ENCODE results near the gene MTLN. TPM values are rescaled to one million over a fixed set of nuclear protein-coding genes. Genes with fewer than 3 reads are reported as not detected.

The MTLN gene
- total and polyA plus RNA-seq, 2 donors (not counting 1 experiment from before 2014, with no cell fraction given), result 12.3 to 51.9 TPM

DNA sequence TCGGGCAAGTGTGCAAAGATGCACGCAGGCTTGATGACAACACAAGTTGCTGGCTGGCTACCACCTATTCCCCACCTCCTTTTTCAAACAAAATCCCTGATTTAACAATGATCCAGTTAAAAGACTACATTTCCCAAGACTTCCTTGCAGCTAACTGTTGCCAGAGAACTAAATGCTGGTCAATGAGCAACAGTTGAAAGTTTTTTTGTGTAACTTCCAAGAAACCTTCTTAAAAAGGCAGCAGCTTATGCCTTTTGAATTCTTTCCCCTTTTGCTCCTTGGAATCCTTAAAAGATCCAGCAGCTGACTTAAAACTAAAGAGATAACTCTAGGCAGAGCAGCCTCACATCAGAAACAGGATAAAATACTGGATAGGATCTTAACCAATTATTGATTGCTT is 46.1 kb downstream of the MTLN start:
- H2AFZ ChIP-seq (ENCODE audit: low read length), result no peak overlapping the region
- no peak for TF ChIP-seq EZH2 (IDR thresholded peaks at IDR 0.05; ENCODE audit: low read length, missing control alignments)
- TF ChIP-seq, protein P1, sequence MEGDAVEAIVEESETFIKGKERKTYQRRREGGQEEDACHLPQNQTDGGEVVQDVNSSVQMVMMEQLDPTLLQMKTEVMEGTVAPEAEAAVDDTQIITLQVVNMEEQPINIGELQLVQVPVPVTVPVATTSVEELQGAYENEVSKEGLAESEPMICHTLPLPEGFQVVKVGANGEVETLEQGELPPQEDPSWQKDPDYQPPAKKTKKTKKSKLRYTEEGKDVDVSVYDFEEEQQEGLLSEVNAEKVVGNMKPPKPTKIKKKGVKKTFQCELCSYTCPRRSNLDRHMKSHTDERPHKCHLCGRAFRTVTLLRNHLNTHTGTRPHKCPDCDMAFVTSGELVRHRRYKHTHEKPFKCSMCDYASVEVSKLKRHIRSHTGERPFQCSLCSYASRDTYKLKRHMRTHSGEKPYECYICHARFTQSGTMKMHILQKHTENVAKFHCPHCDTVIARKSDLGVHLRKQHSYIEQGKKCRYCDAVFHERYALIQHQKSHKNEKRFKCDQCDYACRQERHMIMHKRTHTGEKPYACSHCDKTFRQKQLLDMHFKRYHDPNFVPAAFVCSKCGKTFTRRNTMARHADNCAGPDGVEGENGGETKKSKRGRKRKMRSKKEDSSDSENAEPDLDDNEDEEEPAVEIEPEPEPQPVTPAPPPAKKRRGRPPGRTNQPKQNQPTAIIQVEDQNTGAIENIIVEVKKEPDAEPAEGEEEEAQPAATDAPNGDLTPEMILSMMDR (conservative IDR thresholded peaks at IDR 0.05 in 1 of 2, IDR thresholded peaks at IDR 0.05 in 1 of 2; ENCODE audit: low read depth in 1 of 2, low read length in 2 of 2), result no peak
- H3K4me2 ChIP-seq (ENCODE audit: extremely low read depth, insufficient read depth, low read length), result no peak overlapping the region
- no peaks in the 10 kb centered on the region for H3K79me2 ChIP-seq (ENCODE audit: control insufficient read depth, insufficient read depth, low read length)
- H3K4me1 ChIP-seq (ENCODE audit: control insufficient read depth, extremely low read depth, insufficient read depth, low read length), result no peaks in the 10 kb centered on the region
- no peak overlapping the region for H3K27ac ChIP-seq (ENCODE audit: insufficient read depth, low read length)
- H3K9ac ChIP-seq (ENCODE audit: insufficient read depth, low read length), result no peak overlapping the region
- no peaks in the 10 kb centered on the region for H3K36me3 ChIP-seq (ENCODE audit: control insufficient read depth, insufficient read depth, low read length)
- no peaks in the 10 kb centered on the region for H4K20me1 ChIP-seq (ENCODE audit: control insufficient read depth, extremely low read depth, insufficient read depth, low read length)
- H3K4me3 ChIP-seq (replicated peaks in 1 of 4; ENCODE audit: control extremely low read depth in 1 of 4, insufficient read depth in 1 of 4, low read depth in 3 of 4, low read length in 4 of 4), result no peak overlapping the region
- no peaks in the 10 kb centered on the region for H3K27me3 ChIP-seq (ENCODE audit: control insufficient read depth, insufficient read depth, low read length)
- H3K9me3 ChIP-seq (ENCODE audit: control insufficient read depth, insufficient read depth, low read depth, low read length), result no peaks in the 10 kb centered on the region
- DNase-seq (ENCODE audit: low read depth in 2 of 2), result peak in 1 of 2 donors; percentile 28

Other genes starting within 250 kb of the MTLN start
- 3.1 and 3.3 TPM in 2 replicates for gene MALL, start 96.7 kb downstream of the MTLN start, total RNA-seq
- 3.6 and 32.5 TPM in 2 replicates for gene MALL, start 96.7 kb downstream of the MTLN start, polyA plus RNA-seq
- 5.0 and 5.6 TPM in 2 replicates for gene NPHP1, start 7.5 kb downstream of the MTLN start, total RNA-seq
- 3.7 and 5.1 TPM in 2 replicates for gene NPHP1, start 7.5 kb downstream of the MTLN start, polyA plus RNA-seq

Data from fibroblast of lung (primary cell).